Measurements from ENCODE around the gene METTL8. TPM values are rescaled to one million over a fixed set of nuclear protein-coding genes. Genes with fewer than 3 reads are reported as not detected.
A peak's percentile ranks its signal among the peaks of the same experiment; 100 is the strongest.

Gene METTL8
- total RNA-seq, 1 experiment from 2014 or later, result 55.1 TPM

DNA sequence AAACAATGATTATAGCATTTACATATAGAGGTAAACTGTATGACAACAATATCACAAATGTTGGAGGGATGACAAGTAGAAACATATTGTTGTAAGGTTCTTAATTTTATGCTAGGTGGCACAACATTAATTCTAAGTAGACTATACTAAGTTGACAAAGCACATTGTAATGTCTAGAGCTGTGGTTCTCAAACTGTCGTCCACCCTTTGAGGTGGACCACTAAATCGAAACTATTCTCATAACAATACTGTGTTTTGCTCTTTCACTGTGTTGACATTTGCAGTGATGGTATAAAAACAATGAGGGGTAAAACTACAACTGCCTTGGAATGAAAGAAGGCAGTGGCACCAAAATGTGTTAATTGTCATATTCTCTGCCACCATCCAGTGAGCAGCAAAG is 66.1 kb downstream of the METTL8 start:
- no TSS peak for BruUV-seq (replicated peaks)
- Mint-ChIP-seq H3K9me3 (ENCODE audit: unreplicated experiment) (peaks cover 9% of the 10 kb centered on the region), H3K36me3 (ENCODE audit: insufficient read depth, unreplicated experiment) (peaks cover 9% of the 10 kb centered on the region), H3K4me3 (ENCODE audit: unreplicated experiment) (no peak overlapping the region), H3K4me1 (ENCODE audit: insufficient read depth, unreplicated experiment) (peaks cover 11% of the 10 kb centered on the region), H3K27ac (ENCODE audit: low read depth, unreplicated experiment) (no peak overlapping the region), H3K27me3 (ENCODE audit: insufficient read depth, unreplicated experiment) (no peaks in the 10 kb centered on the region)
- ChIA-PET CTCF (no interaction called here), POLR2A (interaction anchor here (0.8 to 0.9 kb wide), 2 partner anchors 19 to 31 kb away, joined by 3 to 5 read pairs; no protein-coding TSS in a partner anchor)
- intact Hi-C loops (cut with micrococcal nuclease), result loop anchor here (5.0 kb wide), 1 partner anchor 50 kb away; no protein-coding TSS in a partner anchor
- TF ChIP-seq, protein P1, sequence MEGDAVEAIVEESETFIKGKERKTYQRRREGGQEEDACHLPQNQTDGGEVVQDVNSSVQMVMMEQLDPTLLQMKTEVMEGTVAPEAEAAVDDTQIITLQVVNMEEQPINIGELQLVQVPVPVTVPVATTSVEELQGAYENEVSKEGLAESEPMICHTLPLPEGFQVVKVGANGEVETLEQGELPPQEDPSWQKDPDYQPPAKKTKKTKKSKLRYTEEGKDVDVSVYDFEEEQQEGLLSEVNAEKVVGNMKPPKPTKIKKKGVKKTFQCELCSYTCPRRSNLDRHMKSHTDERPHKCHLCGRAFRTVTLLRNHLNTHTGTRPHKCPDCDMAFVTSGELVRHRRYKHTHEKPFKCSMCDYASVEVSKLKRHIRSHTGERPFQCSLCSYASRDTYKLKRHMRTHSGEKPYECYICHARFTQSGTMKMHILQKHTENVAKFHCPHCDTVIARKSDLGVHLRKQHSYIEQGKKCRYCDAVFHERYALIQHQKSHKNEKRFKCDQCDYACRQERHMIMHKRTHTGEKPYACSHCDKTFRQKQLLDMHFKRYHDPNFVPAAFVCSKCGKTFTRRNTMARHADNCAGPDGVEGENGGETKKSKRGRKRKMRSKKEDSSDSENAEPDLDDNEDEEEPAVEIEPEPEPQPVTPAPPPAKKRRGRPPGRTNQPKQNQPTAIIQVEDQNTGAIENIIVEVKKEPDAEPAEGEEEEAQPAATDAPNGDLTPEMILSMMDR (IDR thresholded peaks at IDR 0.05; ENCODE audit: unreplicated experiment), result no peak
- DNase-seq (ENCODE audit: unreplicated experiment), result no peak

DNA sequence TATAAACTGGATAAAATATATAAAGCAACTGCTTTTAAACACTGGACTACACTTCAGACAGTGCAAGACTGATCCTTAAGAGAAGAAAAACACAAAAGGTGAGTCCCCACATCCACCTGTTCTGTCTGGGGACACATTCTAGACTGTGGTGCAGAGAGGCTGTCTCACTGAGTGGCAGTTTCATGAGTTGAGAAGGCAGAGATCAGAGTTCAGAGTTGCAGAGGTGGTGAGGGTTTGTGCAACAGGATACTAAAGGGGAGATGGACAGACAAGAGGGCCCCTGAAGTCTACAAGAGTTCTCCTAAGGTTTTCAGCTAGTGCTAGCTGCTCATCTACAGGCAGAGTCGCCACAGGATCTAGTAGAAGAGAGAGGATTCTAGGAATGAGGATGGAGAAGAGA is 68.0 kb downstream of the METTL8 start:
- H3K27me3 Mint-ChIP-seq (ENCODE audit: insufficient read depth, unreplicated experiment), result no peaks in the 10 kb centered on the region
- POLR2A ChIA-PET, result interaction anchor here (0.6 to 2.1 kb wide), 4 partner anchors 10 to 293 kb away, joined by 3 to 7 read pairs (median 4); no protein-coding TSS in a partner anchor

DNA sequence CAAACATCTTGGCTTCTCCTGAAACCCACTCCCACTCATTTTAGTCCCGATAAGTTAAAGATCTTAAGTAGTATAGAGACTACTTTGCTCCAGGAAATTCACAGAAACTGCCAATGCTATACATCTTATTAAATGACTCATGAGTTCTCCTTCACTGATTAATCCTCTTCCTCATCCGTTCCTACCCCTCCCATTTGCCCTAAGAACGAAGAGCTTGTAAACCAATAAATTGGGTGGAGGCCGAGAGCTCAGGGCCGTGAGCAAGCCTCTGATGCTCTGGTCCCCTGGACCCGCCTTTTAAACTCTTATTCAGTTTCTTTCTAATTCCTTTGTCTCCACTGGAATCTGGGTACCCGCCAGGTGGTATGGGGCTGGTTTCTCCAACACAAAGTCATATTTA is 68.6 kb downstream of the METTL8 start:
- Mint-ChIP-seq H3K4me3 (ENCODE audit: unreplicated experiment) (peak overlapping the region; percentile 40), H3K4me1 (ENCODE audit: insufficient read depth, unreplicated experiment) (peaks cover 11% of the 10 kb centered on the region), H3K36me3 (ENCODE audit: insufficient read depth, unreplicated experiment) (peaks cover 9% of the 10 kb centered on the region), H3K27ac (ENCODE audit: low read depth, unreplicated experiment) (peak overlapping the region; percentile 58), H3K27me3 (ENCODE audit: insufficient read depth, unreplicated experiment) (no peaks in the 10 kb centered on the region), H3K9me3 (ENCODE audit: unreplicated experiment) (peaks cover 9% of the 10 kb centered on the region)
- no TSS peak for BruUV-seq (replicated peaks)
- TF ChIP-seq, protein P1 (IDR thresholded peaks at IDR 0.05; ENCODE audit: unreplicated experiment), result no peak
- POLR2A ChIA-PET, result interaction anchor here (0.6 to 2.1 kb wide), 4 partner anchors 11 to 293 kb away, joined by 3 to 7 read pairs (median 4); no protein-coding TSS in a partner anchor
- CTCF ChIA-PET, result no interaction called here
- peak; percentile 58 for DNase-seq (ENCODE audit: unreplicated experiment)
- intact Hi-C loops (cut with micrococcal nuclease), result loop anchor here (5.0 kb wide), 1 partner anchor 52 kb away; no protein-coding TSS in a partner anchor

More for the DNA sequence above, 68.0 kb downstream of the METTL8 start:
- peaks cover 9% of the 10 kb centered on the region for H3K36me3 Mint-ChIP-seq (ENCODE audit: insufficient read depth, unreplicated experiment)
- intact Hi-C loops (cut with micrococcal nuclease), result loop anchor here (5.0 kb wide), 1 partner anchor 52 kb away; no protein-coding TSS in a partner anchor
- CTCF ChIA-PET, result no interaction called here
- H3K4me3 Mint-ChIP-seq (ENCODE audit: unreplicated experiment), result no peak overlapping the region
- BruUV-seq (replicated peaks), result no TSS peak
- no peak for DNase-seq (ENCODE audit: unreplicated experiment)
- TF ChIP-seq, protein P1 (IDR thresholded peaks at IDR 0.05; ENCODE audit: unreplicated experiment), result no peak
- H3K27ac Mint-ChIP-seq (ENCODE audit: low read depth, unreplicated experiment), result peak overlapping the region; percentile 58
- peaks cover 11% of the 10 kb centered on the region for H3K4me1 Mint-ChIP-seq (ENCODE audit: insufficient read depth, unreplicated experiment)
- H3K9me3 Mint-ChIP-seq (ENCODE audit: unreplicated experiment), result peaks cover 9% of the 10 kb centered on the region

DNA sequence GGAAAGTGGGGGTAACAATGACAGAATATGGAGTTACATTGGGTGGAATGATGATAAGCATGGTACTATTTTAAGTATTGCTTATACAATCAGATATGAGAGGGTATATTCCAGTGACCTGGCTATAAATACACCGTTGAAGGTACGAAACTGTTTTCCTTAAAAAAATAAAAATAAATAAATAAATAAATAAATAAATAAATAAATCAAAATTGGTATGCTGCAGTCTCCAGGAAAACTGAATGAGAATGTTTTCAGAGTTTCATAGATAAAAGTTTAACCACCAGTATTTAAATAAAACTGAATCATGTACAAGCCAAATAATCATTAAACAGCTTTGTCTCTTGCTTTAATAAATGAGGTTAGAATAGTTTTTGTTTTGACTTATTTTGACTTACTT is 71.4 kb downstream of the METTL8 start:
- no TSS peak for BruUV-seq (replicated peaks)
- Mint-ChIP-seq H3K27me3 (ENCODE audit: insufficient read depth, unreplicated experiment) (no peaks in the 10 kb centered on the region), H3K9me3 (ENCODE audit: unreplicated experiment) (peaks cover 9% of the 10 kb centered on the region), H3K36me3 (ENCODE audit: insufficient read depth, unreplicated experiment) (peaks cover 31% of the 10 kb centered on the region), H3K27ac (ENCODE audit: low read depth, unreplicated experiment) (no peak overlapping the region), H3K4me1 (ENCODE audit: insufficient read depth, unreplicated experiment) (peaks cover 11% of the 10 kb centered on the region), H3K4me3 (ENCODE audit: unreplicated experiment) (no peak overlapping the region)
- POLR2A ChIA-PET, result interaction anchor here (0.6 to 0.8 kb wide), 4 partner anchors 47 to 256 kb away, joined by 3 to 4 read pairs (median 4); no protein-coding TSS in a partner anchor
- CTCF ChIA-PET, result no interaction called here
- intact Hi-C loops (cut with micrococcal nuclease), result no loop called here
- TF ChIP-seq, protein P1 (IDR thresholded peaks at IDR 0.05; ENCODE audit: unreplicated experiment), result no peak
- DNase-seq (ENCODE audit: unreplicated experiment), result no peak

All from MCF 10A (cell line).